Right forelimb (tissue), 1 donor: Measurements from ENCODE around the gene EXOSC5.
"Not testable (repeated sequence)": the region's sequence is repeated elsewhere in the genome, so short reads cannot be mapped to it uniquely, and the experiment has no call there.

ENCODE experiments used
- DNase-seq: peaks from one replicate; pipeline ENCODE4 v3.0.0-alpha.2; 2018

Gene EXOSC5

GRCh38 chr19:41397086-41398049 lies at the start of gene EXOSC5, which contains the start of gene BCKDHA:
Gene EXOSC5, minus strand, starts transcription at chr19:41397359. Its CDS starts 31 bp downstream, at chr19:41397328.
Gene BCKDHA, plus strand, starts transcription at chr19:41397818. Its CDS starts 10 bp downstream, at chr19:41397828.
- DNase-seq, result peak; percentile 98

GRCh38 chr19:41445575-41445974 lies 48.4 kb upstream of the EXOSC5 start:
- DNase-seq, result no peak

GRCh38 chr19:41443813-41444455 lies 46.8 kb upstream of the EXOSC5 start:
- DNase-seq, result no peak

GRCh38 chr19:41442473-41443355 lies 45.6 kb upstream of the EXOSC5 start, which contains the start of gene ERICH4:
Gene ERICH4, plus strand, starts transcription at chr19:41443156. Its CDS starts 14 bp downstream, at chr19:41443170.
- DNase-seq, result no peak

- DNase-seq, result no peak
These were observed 44.3 kb upstream of the EXOSC5 start for GRCh38 chr19:41441321-41441945.

GRCh38 chr19:41439441-41440222 lies 42.5 kb upstream of the EXOSC5 start, which contains the start of gene DMAC2:
Gene DMAC2, minus strand, starts transcription at chr19:41439912. Its CDS starts 13 bp downstream, at chr19:41439899.
- peak; percentile 97 for DNase-seq

- no peak for DNase-seq
These were observed 40.9 kb upstream of the EXOSC5 start for GRCh38 chr19:41437944-41438574.

GRCh38 chr19:41436674-41436951 lies 39.5 kb upstream of the EXOSC5 start:
- DNase-seq, result no peak

GRCh38 chr19:41435936-41436673 lies 38.9 kb upstream of the EXOSC5 start:
- no peak for DNase-seq

- not testable (repeated sequence) for DNase-seq
These were observed 38.2 kb upstream of the EXOSC5 start for GRCh38 chr19:41435376-41435775.

GRCh38 chr19:41434450-41434849 lies 37.3 kb upstream of the EXOSC5 start:
- no peak for DNase-seq

GRCh38 chr19:41433171-41433570 lies 36.0 kb upstream of the EXOSC5 start:
- no peak for DNase-seq

GRCh38 chr19:41431426-41432386 lies 34.5 kb upstream of the EXOSC5 start:
- DNase-seq, result no peak

GRCh38 chr19:41430922-41431321 lies 33.8 kb upstream of the EXOSC5 start:
- DNase-seq, result no peak

GRCh38 chr19:41428481-41428859 lies 31.3 kb upstream of the EXOSC5 start:
- no peak for DNase-seq

GRCh38 chr19:41427647-41428480 lies 30.7 kb upstream of the EXOSC5 start:
- DNase-seq, result no peak

GRCh38 chr19:41426952-41427646 lies 29.9 kb upstream of the EXOSC5 start, which contains the start of gene B3GNT8:
Gene B3GNT8, minus strand, starts transcription at chr19:41427374. Its CDS starts 596 bp downstream, at chr19:41426778.
- DNase-seq, result peak; percentile 79
